Stimulated activated CD8-positive, alpha-beta memory T cell treated with anti-CD3 and anti-CD28 coated beads, Interleukin-7, amount 100 ng/mL, for 48 hours (primary cell): Measurements from ENCODE around the gene TLR6.
"Not testable (repeated sequence)": the region's sequence is repeated elsewhere in the genome, so short reads cannot be mapped to it uniquely, and the experiment has no call there.

Experiments used
- DNase-seq, 2 donors: peaks; one replicate each; pipeline ENCODE4 v3.0.0-alpha.2; 2020; ENCODE audit warnings: low read depth in 1 of 2; ENCODE audit errors: extremely low read depth in 1 of 2

TLR6 gene

DNA sequence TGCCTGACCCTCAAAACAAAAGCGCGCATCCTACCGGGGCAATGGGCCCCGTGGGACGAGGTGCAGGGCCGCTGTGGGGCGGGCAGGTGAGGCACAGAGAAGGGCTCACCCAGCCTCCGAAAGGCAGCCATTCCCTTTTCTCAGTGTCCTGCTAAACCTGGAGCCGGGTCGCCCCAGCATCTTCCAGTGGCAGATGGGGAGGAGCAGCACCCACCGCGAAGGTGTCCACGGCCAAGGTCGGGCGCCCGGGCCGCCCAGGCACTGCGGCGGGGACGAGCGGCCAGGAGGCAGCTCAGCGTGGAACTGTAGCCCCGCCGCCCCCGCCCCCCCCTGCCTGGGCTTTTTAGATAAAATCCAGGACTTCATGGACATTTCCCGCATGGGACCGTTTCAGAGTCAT, 32.9 kb downstream of the TLR6 start:
- DNase-seq = no peak

- DNase-seq = no peak
These were observed 33.8 kb downstream of the TLR6 start for GRCh38 chr4:38822748-38823303.

GRCh38 chr4:38821739-38822138, 34.9 kb downstream of the TLR6 start:
- DNase-seq = no peak

- no peak for DNase-seq
These were observed 36.1 kb downstream of the TLR6 start for GRCh38 chr4:38820329-38821061.

DNA sequence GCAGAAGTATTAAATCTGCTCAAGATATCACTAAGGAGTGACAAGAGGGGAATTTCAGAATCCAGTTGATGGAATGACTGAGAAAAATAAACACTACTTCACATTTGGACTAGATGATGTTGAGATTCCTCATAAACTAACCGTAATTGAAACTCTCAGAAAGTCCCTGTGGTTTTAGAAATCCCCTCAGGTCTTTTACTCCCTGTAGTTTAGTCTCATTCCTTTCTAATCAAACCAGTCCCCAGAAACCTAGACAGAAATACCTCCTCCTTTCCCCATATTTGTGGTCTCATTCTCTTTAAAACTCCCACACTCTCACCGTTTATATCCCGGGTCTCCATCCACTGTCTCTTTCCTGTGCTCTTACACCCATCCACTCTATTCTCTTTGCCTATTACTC, 37.0 kb downstream of the TLR6 start:
- DNase-seq = no peak

DNA sequence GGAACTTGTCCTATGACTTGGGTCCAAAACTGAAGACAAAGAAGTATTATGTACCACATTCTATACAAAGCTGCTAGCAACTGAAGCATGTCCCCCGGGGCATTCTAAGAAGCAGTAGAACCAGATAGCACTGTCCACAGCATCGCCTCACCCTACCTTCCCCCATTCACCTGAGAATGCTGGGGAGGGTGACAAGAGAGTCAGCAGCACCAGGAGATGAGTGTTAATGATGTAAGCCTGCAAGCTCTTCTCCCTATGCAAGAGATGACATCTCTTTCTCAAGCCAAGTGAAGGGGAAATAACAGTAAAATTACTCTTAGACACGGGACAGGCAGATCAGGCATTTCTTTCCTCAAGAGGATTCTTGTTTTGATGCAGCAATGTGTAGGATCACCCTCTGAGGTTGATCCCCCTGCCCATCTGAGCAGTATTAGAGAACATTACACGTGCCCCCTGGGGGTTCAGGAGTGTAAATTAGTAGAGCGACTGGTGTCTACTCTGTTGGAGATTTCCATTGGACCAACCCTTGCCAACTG, 38.1 kb downstream of the TLR6 start:
- DNase-seq = no peak

- no peak for DNase-seq
These were observed 40.5 kb downstream of the TLR6 start for GRCh38 chr4:38815885-38816782.

DNA sequence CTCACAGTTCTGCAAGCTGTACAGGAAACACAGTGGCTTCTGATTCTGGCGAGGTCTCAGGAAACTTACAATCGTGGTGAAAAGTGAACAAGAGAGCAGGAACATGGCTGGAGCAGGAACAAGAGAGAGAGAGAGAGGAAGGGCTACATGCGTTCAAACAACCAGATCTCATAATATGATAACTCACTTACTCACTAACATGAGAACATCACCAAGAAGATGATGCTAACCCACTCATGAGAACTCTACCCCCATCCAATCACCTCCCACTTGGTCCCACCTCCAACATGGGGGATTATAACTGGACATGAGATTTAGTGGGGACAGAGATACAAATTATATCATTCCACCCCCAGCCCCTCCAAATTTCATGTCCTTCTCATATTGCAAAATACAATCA, 42.2 kb downstream of the TLR6 start:
- no peak for DNase-seq

DNA sequence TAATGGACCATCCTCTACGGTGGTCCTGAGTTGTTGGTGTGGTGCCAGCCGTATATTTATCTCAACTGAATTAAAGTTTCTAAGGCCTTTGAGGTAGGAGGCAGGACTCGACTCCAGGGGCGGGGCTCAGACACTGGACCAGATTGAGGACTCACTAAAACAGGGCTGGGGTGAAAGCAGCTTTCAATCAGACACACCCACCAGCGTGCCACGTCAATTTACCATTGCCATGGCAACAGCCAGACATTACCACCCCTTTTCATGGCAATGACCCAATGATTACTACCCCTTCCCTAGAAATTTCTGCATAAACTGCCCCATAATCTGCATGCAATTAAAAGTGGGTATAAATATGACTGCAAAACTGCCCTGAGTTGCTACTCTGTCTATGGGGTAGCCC, 45.3 kb downstream of the TLR6 start:
- no peak for DNase-seq

DNA sequence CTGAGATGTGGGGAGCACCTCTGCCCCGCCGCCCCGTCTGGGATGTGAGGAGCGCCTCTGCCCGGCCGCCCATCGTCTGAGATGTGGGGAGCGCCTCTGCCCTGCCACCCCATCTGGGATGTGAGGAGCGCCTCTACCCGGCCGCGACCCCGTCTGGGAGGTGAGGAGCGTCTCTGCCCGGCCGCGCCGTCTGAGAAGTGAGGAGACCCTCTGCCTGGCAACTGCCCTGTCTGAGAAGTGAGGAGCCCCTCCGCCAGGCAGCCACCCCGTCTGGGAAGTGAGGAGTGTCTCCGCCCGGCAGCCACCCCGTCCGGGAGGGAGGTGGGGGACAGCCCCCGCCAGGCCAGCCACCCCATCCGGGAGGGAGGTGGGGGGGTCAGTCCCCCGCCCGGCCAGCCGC, 49.2 kb downstream of the TLR6 start:
- not testable (repeated sequence) for DNase-seq

GRCh38 chr4:38806251-38806650, 50.4 kb downstream of the TLR6 start:
- not testable (repeated sequence) for DNase-seq

DNA sequence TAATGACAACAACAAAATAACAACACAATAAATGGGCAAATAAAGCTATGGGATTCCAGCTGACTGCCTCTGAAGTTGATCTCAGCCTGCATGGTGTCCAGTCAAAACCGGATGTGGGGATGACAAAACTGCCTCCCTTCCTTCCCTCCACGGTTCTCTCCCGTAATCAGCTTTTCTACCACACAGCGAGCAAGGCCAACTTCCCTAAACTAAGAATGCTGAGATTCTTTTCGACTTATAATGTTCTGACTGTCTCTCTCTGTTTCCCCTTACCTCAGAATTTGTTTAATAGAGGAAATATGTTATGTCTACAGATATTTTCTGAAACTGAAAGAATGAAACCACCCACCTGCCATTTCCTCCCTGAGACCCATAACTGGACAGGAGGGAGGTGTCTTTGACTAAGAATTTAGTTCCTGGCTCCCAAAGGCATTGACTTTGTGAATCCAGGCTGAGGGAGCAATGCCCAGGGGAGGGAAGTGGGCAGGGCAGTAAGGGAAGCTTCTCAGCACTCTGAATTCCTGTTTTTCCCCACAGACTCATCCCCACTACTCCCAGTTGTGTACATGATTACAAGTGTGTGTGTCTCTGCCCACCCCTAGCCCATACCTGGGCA, 51.0 kb downstream of the TLR6 start:
- DNase-seq = no peak

DNA sequence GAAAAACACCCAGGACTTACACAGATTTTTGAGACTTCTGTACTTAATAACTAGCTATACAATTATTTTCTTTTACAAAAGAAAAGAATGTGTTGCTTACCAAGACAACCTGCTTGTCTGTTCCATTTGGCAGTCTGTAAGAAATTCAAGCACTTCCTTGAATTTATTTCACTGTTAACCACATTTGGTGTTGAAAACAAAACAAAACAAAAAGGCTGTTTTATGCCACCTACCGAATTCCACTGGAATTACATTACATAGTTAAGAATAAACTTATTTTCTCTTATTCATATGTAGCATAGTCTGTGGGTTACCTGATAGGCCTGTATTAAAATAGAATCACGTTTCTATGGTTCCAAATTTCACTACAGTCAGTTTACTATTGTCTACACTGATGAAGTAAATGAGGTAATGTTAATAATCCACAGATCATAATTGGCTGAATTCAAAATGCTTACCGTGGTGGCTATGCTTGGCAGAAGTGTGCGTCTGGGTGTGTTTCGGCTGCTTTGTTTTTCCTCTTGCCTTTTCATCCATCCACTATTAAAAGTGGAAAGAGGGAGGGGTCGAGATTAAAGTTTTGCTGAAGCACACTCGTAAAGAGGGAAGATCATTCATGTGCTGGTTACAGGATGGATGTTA, 51.8 kb downstream of the TLR6 start, which contains the start of gene TLR1:
TLR1 (minus strand) TSS at position 138 of the 642 bp plus-strand sequence. CDS start 5,960 bp downstream, outside the sequence.
- DNase-seq = no peak

GRCh38 chr4:38803833-38804653, 52.6 kb downstream of the TLR6 start:
- DNase-seq = peak in 1 of 2 donors; percentile 30

DNA sequence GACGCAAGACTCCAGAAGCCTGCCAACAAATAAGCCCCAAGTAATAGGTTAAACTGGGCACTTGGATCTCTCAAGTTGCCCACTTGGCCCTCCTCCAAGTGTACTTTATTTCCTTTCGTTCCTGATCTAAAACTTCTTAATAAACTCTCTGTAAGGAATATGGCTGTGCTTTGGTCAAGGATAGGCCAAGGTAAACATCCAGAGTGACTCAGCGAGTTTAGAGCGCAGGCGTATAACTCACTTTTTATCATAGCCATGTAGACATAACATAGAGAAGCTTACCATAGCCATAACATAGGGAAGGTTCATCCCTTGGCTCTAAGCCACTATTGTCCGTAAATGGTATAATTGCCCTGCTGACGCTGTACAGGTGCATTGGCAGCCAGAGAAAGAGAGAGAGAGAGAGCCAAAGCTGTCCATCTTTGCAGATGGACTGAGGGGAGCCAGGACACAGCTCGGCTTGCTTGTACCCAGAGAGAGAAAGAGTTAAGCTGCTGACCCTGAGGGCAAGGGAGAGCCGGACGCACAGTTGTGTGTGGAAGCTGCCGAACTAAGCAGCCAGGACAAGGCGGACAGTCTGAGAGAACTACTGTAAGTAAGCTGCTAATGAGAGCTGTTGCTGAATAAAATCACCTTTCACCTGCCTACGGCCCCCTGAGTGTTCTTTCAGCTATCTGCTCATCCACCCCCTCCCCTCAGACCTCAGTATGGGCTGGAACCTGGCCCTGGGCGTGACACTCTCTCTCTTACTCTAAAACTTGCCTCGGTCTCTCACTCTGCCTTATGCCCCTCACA, 53.9 kb downstream of the TLR6 start:
- DNase-seq = no peak

- no peak for DNase-seq
These were observed 55.6 kb downstream of the TLR6 start for GRCh38 chr4:38800961-38801450.

DNA sequence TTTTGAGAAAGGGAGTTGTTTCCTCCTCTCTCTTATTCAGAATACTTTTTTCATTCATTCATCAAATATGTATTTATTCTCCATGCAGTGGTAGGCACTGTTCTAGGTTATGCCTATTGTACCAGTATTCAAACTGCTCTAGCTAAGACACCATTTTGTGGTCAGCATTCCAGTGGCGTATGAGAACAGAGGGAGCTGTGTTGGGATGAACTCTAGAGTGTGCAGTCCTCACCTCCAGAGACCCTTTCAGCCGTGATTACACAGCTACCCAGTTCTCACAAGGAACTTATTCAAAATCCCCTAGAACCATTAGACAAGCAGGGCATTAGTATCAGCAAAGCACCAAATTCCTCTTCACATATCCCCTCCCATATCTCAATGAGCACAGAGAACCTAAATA, 56.3 kb downstream of the TLR6 start:
- DNase-seq = no peak

DNA sequence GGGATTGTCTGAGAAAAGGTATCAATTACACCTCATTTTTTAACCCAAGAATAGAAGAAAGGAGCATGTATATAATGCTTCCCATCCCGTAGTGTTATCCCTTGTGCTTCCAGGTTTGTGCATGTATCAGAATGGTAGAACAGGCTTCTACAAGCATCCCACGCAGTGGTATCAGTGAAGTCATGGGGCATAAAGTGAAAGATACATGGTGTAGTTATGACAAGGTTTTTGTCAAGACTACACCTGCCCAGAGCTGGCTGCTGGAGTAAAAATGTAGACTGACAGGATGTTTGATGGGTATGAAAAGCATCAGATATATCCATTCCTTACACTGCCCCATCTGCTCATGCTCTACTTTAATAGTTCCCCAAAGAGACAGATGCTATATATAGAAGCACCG, 61.5 kb downstream of the TLR6 start:
- no peak for DNase-seq

GRCh38 chr4:38794051-38794450, 62.6 kb downstream of the TLR6 start:
- DNase-seq = no peak
